Measurements from ENCODE around the gene KPNA4.

DNA sequence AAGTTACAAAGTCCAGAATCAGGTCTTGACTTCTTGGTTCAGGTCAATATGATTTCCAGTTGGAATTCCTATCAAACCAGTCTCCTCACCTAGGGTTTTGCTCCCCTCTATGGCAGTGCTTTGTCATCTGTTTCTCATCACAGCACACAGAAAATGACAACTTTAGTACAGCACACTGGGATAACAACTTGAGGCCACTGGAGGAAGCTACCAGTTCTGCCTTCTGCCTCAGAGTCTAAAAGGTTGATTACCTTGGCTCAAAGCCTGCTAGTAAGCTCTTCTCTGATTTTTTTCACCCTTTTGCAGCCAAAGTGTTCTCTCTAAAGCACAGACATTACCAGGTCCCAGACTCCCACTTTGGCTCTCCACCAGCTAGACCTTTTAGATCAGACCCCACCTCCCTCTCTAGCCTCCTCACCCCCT, 90.9 kb downstream of the KPNA4 start:
- TF ChIP-seq, protein P1, sequence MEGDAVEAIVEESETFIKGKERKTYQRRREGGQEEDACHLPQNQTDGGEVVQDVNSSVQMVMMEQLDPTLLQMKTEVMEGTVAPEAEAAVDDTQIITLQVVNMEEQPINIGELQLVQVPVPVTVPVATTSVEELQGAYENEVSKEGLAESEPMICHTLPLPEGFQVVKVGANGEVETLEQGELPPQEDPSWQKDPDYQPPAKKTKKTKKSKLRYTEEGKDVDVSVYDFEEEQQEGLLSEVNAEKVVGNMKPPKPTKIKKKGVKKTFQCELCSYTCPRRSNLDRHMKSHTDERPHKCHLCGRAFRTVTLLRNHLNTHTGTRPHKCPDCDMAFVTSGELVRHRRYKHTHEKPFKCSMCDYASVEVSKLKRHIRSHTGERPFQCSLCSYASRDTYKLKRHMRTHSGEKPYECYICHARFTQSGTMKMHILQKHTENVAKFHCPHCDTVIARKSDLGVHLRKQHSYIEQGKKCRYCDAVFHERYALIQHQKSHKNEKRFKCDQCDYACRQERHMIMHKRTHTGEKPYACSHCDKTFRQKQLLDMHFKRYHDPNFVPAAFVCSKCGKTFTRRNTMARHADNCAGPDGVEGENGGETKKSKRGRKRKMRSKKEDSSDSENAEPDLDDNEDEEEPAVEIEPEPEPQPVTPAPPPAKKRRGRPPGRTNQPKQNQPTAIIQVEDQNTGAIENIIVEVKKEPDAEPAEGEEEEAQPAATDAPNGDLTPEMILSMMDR (IDR thresholded peaks at IDR 0.05): no peak
- no peak for TF ChIP-seq POLR2A (IDR thresholded peaks at IDR 0.05)

Data from testis (tissue), 2 donors.